Keratinocyte (primary cell): ENCODE data around the gene THRB.

Experiments used
- EZH2 ChIP-seq: IDR thresholded peaks from one replicate; pipeline ENCODE4 v1.6.1; 2012; ENCODE audit warnings: inconsistent platforms, mild to moderate bottlenecking, low read length, moderate library complexity
- TF ChIP-seq, protein P1 (sequence below), 3 experiments: IDR thresholded peaks in 1 of 3; conservative IDR thresholded peaks in 1 of 3; optimal IDR thresholded peaks in 1 of 3; 2 replicates in 2 of 3; 3 replicates in 1 of 3; pipeline versions ENCODE3 to v1.5.1; 2011; ENCODE audit warnings: low read length in 3 of 3, mild to moderate bottlenecking in 3 of 3, moderate library complexity in 2 of 3, control low read depth in 1 of 3, inconsistent platforms in 1 of 3; ENCODE audit not compliant: insufficient read depth in 2 of 3; ENCODE audit errors: extremely low read depth in 1 of 3

DNA sequence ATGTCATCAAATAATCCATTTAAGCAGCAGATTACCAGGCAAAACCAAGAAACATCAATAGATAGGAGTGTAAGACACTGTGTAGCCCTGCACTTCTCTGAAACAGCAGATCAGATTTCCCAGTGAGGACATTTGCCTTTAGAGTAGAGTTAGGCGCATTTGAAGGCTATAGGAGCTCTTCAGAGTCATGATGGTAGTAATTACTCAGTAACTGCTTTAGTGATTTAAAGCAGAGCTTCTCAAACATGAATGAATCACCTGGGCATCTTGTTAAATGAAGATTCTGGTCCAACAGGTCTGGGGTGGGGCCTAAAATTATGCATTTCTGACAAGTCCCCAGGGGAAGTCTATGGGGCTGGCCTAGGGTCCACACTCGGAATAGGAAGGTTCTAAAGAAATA, 36.9 kb downstream of the THRB start:
- TF ChIP-seq, protein P1, sequence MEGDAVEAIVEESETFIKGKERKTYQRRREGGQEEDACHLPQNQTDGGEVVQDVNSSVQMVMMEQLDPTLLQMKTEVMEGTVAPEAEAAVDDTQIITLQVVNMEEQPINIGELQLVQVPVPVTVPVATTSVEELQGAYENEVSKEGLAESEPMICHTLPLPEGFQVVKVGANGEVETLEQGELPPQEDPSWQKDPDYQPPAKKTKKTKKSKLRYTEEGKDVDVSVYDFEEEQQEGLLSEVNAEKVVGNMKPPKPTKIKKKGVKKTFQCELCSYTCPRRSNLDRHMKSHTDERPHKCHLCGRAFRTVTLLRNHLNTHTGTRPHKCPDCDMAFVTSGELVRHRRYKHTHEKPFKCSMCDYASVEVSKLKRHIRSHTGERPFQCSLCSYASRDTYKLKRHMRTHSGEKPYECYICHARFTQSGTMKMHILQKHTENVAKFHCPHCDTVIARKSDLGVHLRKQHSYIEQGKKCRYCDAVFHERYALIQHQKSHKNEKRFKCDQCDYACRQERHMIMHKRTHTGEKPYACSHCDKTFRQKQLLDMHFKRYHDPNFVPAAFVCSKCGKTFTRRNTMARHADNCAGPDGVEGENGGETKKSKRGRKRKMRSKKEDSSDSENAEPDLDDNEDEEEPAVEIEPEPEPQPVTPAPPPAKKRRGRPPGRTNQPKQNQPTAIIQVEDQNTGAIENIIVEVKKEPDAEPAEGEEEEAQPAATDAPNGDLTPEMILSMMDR (optimal IDR thresholded peaks at IDR 0.05 in 1 of 3, IDR thresholded peaks at IDR 0.05 in 1 of 3, conservative IDR thresholded peaks at IDR 0.05 in 1 of 3; ENCODE audit: extremely low read depth in 1 of 3, insufficient read depth in 2 of 3, low read length in 3 of 3): no peak
- TF ChIP-seq EZH2: no peak
